Spleen (tissue), 11 donors: ENCODE results near the gene HADHA. TPM values are rescaled to one million over a fixed set of nuclear protein-coding genes. Genes with fewer than 3 reads are reported as not detected.

ENCODE experiments used
- DNase-seq: peaks from one replicate; pipeline ENCODE4 v3.0.0-alpha.2; 2020
- H3K27ac ChIP-seq, 8 donors: fragments of 200-600 bp; sonication (generic) in 7 of 8; 1 replicate in 4 of 8; 2 replicates in 4 of 8; pipeline versions ENCODE4 v1.5.0 to v1.8.0; 2016 to 2021; ENCODE audit warnings: inconsistent platforms in 4 of 8, mild to moderate bottlenecking in 4 of 8, moderate library complexity in 1 of 8
- H3K27me3 ChIP-seq, 7 donors: fragments of 200-600 bp; sonication (generic) in 6 of 7; replicated peaks in 1 of 7; 1 replicate in 4 of 7; 2 replicates in 3 of 7; pipeline versions ENCODE4 v1.5.0 to v1.8.0; 2016 to 2021; ENCODE audit warnings: inconsistent platforms in 3 of 7, mild to moderate bottlenecking in 1 of 7
- H3K36me3 ChIP-seq, 6 donors: fragments of 200-600 bp; sonication (generic) in 5 of 6; 1 replicate in 4 of 6; 2 replicates in 2 of 6; pipeline versions ENCODE4 v1.5.0 to v1.8.0; 2016 to 2021; ENCODE audit warnings: inconsistent platforms in 2 of 6
- H3K4me1 ChIP-seq, 6 donors: fragments of 200-600 bp; sonication (generic) in 5 of 6; 1 replicate in 3 of 6; 2 replicates in 3 of 6; pipeline versions ENCODE4 v1.5.0 to v1.8.0; 2016 to 2021; ENCODE audit warnings: inconsistent platforms in 3 of 6
- H3K4me3 ChIP-seq, 8 donors: fragments of 200-600 bp; sonication (generic) in 7 of 8; 1 replicate in 4 of 8; 2 replicates in 4 of 8; pipeline versions ENCODE4 v1.5.0 to v1.8.0; 2016 to 2021; ENCODE audit warnings: inconsistent platforms in 4 of 8, mild to moderate bottlenecking in 4 of 8, moderate library complexity in 2 of 8
- H3K9me3 ChIP-seq, 8 donors: fragments of 200-600 bp; sonication (generic) in 7 of 8; 1 replicate in 4 of 8; 2 replicates in 4 of 8; pipeline versions ENCODE4 v1.5.0 to v1.8.0; 2016 to 2021; ENCODE audit warnings: inconsistent platforms in 4 of 8
- POLR2A ChIP-seq, 3 donors: fragments of 450-650 bp; IDR thresholded peaks; one replicate each; pipeline ENCODE4 v1.5.1; 2017; ENCODE audit warnings: antibody characterized with exemption in 3 of 3, mild to moderate bottlenecking in 1 of 3
- POLR2AphosphoS5 ChIP-seq, 3 donors: sonication (generic); formaldehyde crosslinking; IDR thresholded peaks; one replicate each; pipeline ENCODE4 v1.5.1; 2017; ENCODE audit warnings: antibody characterized with exemption in 3 of 3
- WGBS, 5 donors: extraction: QIAGEN DNeasy Blood & Tissue Kit in 3 of 5; methylation state at CpG; one replicate each; pipeline versions ENCODE4 v1.1.5 to v1.1.7; 2013 to 2018; 5-methylcytosine and 5-hydroxymethylcytosine counted together
- intact Hi-C: fragments of 100-400 bp; cut with DNase I; formaldehyde crosslinking; loops from one replicate; pipeline ENCODE4 v1.15.0; 2023; ENCODE audit warnings: low total_unique reads
- polyA plus RNA-seq, 3 donors: library from polyadenylated mRNA; stranded (reverse); fragments of 200-250 nt; gene quantifications; one replicate each; pipeline ENCODE4 v1.2.1, GENCODE V29; 2013
- total RNA-seq, 7 donors: library from RNA; depleted of rRNA in 3 of 7; stranded (reverse); fragments of >200 nt in 3 of 7; fragmentation: NEBNext Ultra II Directional in 4 of 7; extraction: Animal tissue kit (Norgen Biotek cat#: 25700) in 4 of 7; gene quantifications; one replicate each; pipeline versions ENCODE4 v1.1.0 to v1.2.1, GENCODE V29; 2016 to 2021
- TF ChIP-seq, protein P1 (sequence below), 11 experiments: fragments of 200-600 bp in 7 of 11; fragments of 450-650 bp in 4 of 11; sonication (generic) in 4 of 11; IDR thresholded peaks in 8 of 11; conservative IDR thresholded peaks in 3 of 11; 1 replicate in 7 of 11; 2 replicates in 4 of 11; pipeline versions ENCODE4 v1.4.0 to v1.8.0; 2016 to 2021; ENCODE audit warnings: antibody characterized with exemption in 11 of 11, inconsistent platforms in 4 of 11, mild to moderate bottlenecking in 1 of 11
- donor health status: healthy with polysubstance abuse.
- donor health status: DM: no; HTN: no; CAD: no; lungs with moderate emphysema.
- donor health status: DM: no; HTN: no; CAD: no.
- donor health status: Bipolar disorder and iron deficiency.
- donor health status: healthy.
- donor health status: DM: no; HTN: no; CAD: no.
- donor health status: DM: yes; HTN: yes; CAD: no.

Gene HADHA
- total and polyA plus RNA-seq, 10 donors, result 49.6 to 134 (median 114) TPM

DNA sequence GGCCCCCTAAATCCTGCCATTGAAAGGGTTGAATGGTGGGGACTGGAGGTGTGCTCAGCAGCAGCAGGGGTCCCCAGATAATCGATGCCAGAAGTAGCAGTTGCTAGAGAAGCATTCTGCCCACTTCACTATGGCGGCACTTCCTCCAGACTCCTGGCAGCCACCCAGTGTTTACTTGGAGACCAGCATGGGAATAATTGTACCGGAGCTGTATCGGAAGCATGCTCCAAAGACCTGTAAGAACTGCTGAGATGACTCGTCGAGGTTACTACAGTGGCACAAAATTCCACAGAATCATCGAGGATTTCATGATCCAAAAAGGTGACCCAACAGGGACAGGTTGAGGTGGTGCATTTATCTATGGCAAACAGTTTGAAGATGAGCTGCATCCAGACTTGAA lies 82.5 kb downstream of the HADHA start:
- TF ChIP-seq POLR2A (IDR thresholded peaks at IDR 0.05) (no peak), POLR2AphosphoS5 (IDR thresholded peaks at IDR 0.05) (no peak)
- TF ChIP-seq, protein P1, sequence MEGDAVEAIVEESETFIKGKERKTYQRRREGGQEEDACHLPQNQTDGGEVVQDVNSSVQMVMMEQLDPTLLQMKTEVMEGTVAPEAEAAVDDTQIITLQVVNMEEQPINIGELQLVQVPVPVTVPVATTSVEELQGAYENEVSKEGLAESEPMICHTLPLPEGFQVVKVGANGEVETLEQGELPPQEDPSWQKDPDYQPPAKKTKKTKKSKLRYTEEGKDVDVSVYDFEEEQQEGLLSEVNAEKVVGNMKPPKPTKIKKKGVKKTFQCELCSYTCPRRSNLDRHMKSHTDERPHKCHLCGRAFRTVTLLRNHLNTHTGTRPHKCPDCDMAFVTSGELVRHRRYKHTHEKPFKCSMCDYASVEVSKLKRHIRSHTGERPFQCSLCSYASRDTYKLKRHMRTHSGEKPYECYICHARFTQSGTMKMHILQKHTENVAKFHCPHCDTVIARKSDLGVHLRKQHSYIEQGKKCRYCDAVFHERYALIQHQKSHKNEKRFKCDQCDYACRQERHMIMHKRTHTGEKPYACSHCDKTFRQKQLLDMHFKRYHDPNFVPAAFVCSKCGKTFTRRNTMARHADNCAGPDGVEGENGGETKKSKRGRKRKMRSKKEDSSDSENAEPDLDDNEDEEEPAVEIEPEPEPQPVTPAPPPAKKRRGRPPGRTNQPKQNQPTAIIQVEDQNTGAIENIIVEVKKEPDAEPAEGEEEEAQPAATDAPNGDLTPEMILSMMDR (IDR thresholded peaks at IDR 0.05 in 8 of 11, conservative IDR thresholded peaks at IDR 0.05 in 3 of 11), result no peak
- DNase-seq, result no peak
- WGBS, 5 donors, result 92 to 97% (median 95%) methylated on average over 7 of the region's 7 CpGs
- H3K36me3 ChIP-seq, result no peaks in the 10 kb centered on the region
- intact Hi-C loops, result no loop called here
- H3K4me3 ChIP-seq, result no peak overlapping the region
- H3K9me3 ChIP-seq, result no peaks in the 10 kb centered on the region
- no peak overlapping the region for H3K27ac ChIP-seq
- no peaks in the 10 kb centered on the region for H3K27me3 ChIP-seq
- no peaks in the 10 kb centered on the region for H3K4me1 ChIP-seq

DNA sequence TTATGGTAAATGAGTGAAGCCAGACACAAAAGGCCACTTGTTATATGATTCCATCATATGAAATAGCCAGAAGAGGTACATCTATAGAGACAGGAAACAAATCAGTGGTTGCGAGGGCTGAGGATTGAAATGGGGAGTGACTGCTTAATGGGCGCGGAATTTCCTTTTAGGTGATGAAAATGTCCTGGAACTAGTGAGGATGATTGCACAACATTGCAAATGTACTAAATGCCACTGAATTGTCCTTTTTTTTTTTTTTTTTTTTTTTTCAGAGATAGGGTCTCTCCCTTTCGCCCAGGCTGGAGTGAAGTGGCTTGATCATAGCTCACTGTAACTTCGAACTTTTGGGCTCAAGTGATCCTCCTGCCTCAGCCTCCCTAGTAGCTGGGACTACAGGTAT lies 86.9 kb downstream of the HADHA start:
- intact Hi-C loops, result no loop called here
- no peaks in the 10 kb centered on the region for H3K36me3 ChIP-seq
- no peaks in the 10 kb centered on the region for H3K27me3 ChIP-seq
- no peak for DNase-seq
- no peak overlapping the region for H3K4me3 ChIP-seq
- no peak overlapping the region for H3K27ac ChIP-seq
- no peaks in the 10 kb centered on the region for H3K4me1 ChIP-seq
- 92 to 97% (median 93%) methylated on average over 5 of the region's 5 CpGs for WGBS, 5 donors
- H3K9me3 ChIP-seq, result peaks cover 0 to 12% (median 10%) of the 10 kb centered on the region in 8 donors
- TF ChIP-seq, protein P1 (IDR thresholded peaks at IDR 0.05 in 8 of 11, conservative IDR thresholded peaks at IDR 0.05 in 3 of 11), result no peak
- no peak for TF ChIP-seq POLR2A (IDR thresholded peaks at IDR 0.05)
- no peak for TF ChIP-seq POLR2AphosphoS5 (IDR thresholded peaks at IDR 0.05)

DNA sequence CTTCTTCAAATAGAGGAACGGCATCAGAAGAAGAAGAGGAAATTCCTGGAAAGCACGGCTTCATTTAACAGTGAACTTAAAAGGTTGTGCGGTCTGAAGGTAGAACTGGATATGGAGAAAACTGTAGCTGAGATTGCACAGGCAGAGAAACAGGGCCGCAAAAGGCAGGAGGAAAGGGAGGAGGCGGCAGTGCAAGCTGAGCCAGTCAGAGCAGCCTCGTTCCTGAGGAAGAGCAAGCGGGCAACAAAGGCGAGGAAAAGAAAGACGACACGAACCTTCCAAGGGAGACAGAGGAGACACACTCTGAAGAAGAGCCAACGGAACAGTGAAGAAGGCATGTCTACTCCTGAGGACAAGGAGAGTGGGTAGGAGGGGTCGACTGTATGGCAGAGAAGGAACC lies 94.2 kb downstream of the HADHA start:
- TF ChIP-seq POLR2A (IDR thresholded peaks at IDR 0.05) (no peak), POLR2AphosphoS5 (IDR thresholded peaks at IDR 0.05) (no peak)
- TF ChIP-seq, protein P1 (IDR thresholded peaks at IDR 0.05 in 8 of 11, conservative IDR thresholded peaks at IDR 0.05 in 3 of 11), result no peak
- intact Hi-C loops, result no loop called here
- Histone ChIP-seq H3K27me3 (peaks cover 0 to 34% (median 9%) of the 10 kb centered on the region in 7 donors), H3K36me3 (no peaks in the 10 kb centered on the region), H3K4me3 (no peak overlapping the region), H3K27ac (no peak overlapping the region), H3K9me3 (peaks cover 0 to 12% (median 10%) of the 10 kb centered on the region in 8 donors), H3K4me1 (peaks cover 0 to 3% (median 0%) of the 10 kb centered on the region in 6 donors)
- WGBS, 5 donors, result 76 to 84% (median 79%) methylated on average over 12 of the region's 12 CpGs
- DNase-seq, result no peak

DNA sequence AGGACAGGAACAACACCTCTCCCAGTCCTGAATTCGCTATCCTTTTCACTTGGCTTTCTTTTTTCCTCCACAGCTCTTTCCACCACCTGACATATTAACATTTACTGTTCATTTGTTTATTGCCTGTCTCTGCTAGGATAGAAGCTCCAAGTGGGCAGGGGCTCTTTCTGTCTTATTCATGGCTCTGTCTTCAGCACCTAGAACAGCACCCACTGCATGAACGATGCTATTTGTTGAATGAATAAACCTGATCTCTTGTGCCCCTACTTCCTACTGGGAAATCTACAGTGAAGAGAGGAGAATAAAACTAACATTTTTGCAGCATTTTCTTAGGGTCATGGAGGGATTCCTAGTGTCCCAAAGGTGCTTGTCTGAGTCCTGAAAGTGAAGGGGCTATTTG lies 95.9 kb downstream of the HADHA start:
- H3K4me3 ChIP-seq, result no peak overlapping the region
- H3K4me1 ChIP-seq, result peaks cover 0 to 15% (median 5%) of the 10 kb centered on the region in 6 donors
- no peak overlapping the region for H3K27ac ChIP-seq
- no peak for DNase-seq
- 31 to 50% (median 46%) methylated on average over 2 of the region's 2 CpGs for WGBS, 5 donors
- H3K9me3 ChIP-seq, result peaks cover 0 to 2% (median under 1%) of the 10 kb centered on the region in 8 donors
- no peak for TF ChIP-seq POLR2A (IDR thresholded peaks at IDR 0.05)
- no peak for TF ChIP-seq POLR2AphosphoS5 (IDR thresholded peaks at IDR 0.05)
- TF ChIP-seq, protein P1 (IDR thresholded peaks at IDR 0.05 in 8 of 11, conservative IDR thresholded peaks at IDR 0.05 in 3 of 11), result no peak
- no peaks in the 10 kb centered on the region for H3K36me3 ChIP-seq
- H3K27me3 ChIP-seq, result peaks cover 0 to 34% (median 9%) of the 10 kb centered on the region in 7 donors
- intact Hi-C loops, result loop anchor here (5.0 to 10.0 kb wide), 2 partner anchors 154 to 196 kb away; no protein-coding TSS in a partner anchor
